OCI-LY1 (cell line): ENCODE data around the gene DOCK3.
"Not testable (repeated sequence)": the region's sequence is repeated elsewhere in the genome, so short reads cannot be mapped to it uniquely, and the experiment has no call there.

Experiments used
- H2AFZ ChIP-seq: fragments of 200-600 bp; sonication (generic), shearing (Covaris generic); 2 replicates; pipeline ENCODE4 v1.6.0; 2014; ENCODE audit warnings: antibody characterized with exemption, mild to moderate bottlenecking, low read length
- H3F3A ChIP-seq: fragments of 200-600 bp; sonication (generic), shearing (Covaris generic); 2 replicates; pipeline ENCODE4 v1.6.0; 2014; ENCODE audit warnings: mild to moderate bottlenecking, antibody characterized with exemption, low read length, moderate library complexity; ENCODE audit not compliant: insufficient read depth
- H3K27ac ChIP-seq: fragments of 200-600 bp; sonication (generic); 2 replicates; pipeline ENCODE4 v1.5.1; 2014; ENCODE audit warnings: low read length, mixed run types, mild to moderate bottlenecking, low read depth; ENCODE audit not compliant: poor library complexity, severe bottlenecking
- H3K27me3 ChIP-seq: fragments of 200-600 bp; sonication (generic); 2 replicates; pipeline ENCODE4 v1.6.0; 2014; ENCODE audit warnings: antibody characterized with exemption, mild to moderate bottlenecking, low read length, moderate library complexity; ENCODE audit not compliant: insufficient read depth
- H3K36me3 ChIP-seq: fragments of 200-600 bp; sonication (generic); 2 replicates; pipeline ENCODE4 v1.6.1; 2014; ENCODE audit warnings: mild to moderate bottlenecking, antibody characterized with exemption, low read length, moderate library complexity, mixed read lengths; ENCODE audit not compliant: insufficient read depth
- H3K4me1 ChIP-seq: fragments of 200-600 bp; sonication (generic); 2 replicates; pipeline ENCODE4 v1.5.1; 2014; ENCODE audit warnings: mild to moderate bottlenecking, low read length, moderate library complexity; ENCODE audit not compliant: insufficient read depth, severe bottlenecking
- H3K4me2 ChIP-seq: fragments of 200-600 bp; sonication (generic), shearing (Covaris generic); 2 replicates; pipeline ENCODE4 v1.6.1; 2014; ENCODE audit warnings: low read length
- H3K4me3 ChIP-seq: fragments of 200-600 bp; sonication (generic); 2 replicates; pipeline ENCODE4 v1.5.1; 2014; ENCODE audit warnings: low read length, low read depth, mild to moderate bottlenecking, mixed read lengths; ENCODE audit not compliant: poor library complexity, severe bottlenecking
- H3K79me2 ChIP-seq: fragments of 200-600 bp; shearing (Covaris generic); 2 replicates; pipeline ENCODE4 v1.6.1; 2016; ENCODE audit warnings: mixed run types, low read length, mixed read lengths; ENCODE audit not compliant: insufficient read depth
- H3K9ac ChIP-seq: fragments of 200-600 bp; sonication (generic), shearing (Covaris generic); 2 replicates; pipeline ENCODE4 v1.6.1; 2014; ENCODE audit warnings: mild to moderate bottlenecking, low read length, mixed read lengths
- H3K9me2 ChIP-seq: fragments of 200-600 bp; sonication (generic), shearing (Covaris generic); 2 replicates; pipeline ENCODE4 v1.6.1; 2014; ENCODE audit warnings: low read depth, mild to moderate bottlenecking, low read length, mixed read lengths
- H3K9me3 ChIP-seq: fragments of 200-600 bp; shearing (Covaris generic); 2 replicates; pipeline ENCODE4 v1.6.1; 2014; ENCODE audit warnings: low read length, mixed read lengths
- H4K20me1 ChIP-seq: fragments of 200-600 bp; sonication (generic), shearing (Covaris generic); 2 replicates; pipeline ENCODE4 v1.6.0; 2016; ENCODE audit warnings: mild to moderate bottlenecking, low read length; ENCODE audit not compliant: insufficient read depth
- EZH2 ChIP-seq: fragments of 200-600 bp; sonication (generic), shearing (Covaris generic); IDR thresholded peaks from 2 replicates; pipeline ENCODE4 v1.8.0; 2017; ENCODE audit warnings: borderline replicate concordance, mixed run types, mild to moderate bottlenecking, antibody characterized with exemption, low read length, moderate library complexity, mixed read lengths
- TF ChIP-seq, protein P1 (sequence below): fragments of 200-600 bp; sonication (generic), shearing (Covaris generic); IDR thresholded peaks from 2 replicates; pipeline ENCODE4 v1.5.1; 2017; ENCODE audit warnings: mild to moderate bottlenecking, antibody characterized with exemption, low read length, moderate library complexity, mixed read lengths

DOCK3 gene

DNA sequence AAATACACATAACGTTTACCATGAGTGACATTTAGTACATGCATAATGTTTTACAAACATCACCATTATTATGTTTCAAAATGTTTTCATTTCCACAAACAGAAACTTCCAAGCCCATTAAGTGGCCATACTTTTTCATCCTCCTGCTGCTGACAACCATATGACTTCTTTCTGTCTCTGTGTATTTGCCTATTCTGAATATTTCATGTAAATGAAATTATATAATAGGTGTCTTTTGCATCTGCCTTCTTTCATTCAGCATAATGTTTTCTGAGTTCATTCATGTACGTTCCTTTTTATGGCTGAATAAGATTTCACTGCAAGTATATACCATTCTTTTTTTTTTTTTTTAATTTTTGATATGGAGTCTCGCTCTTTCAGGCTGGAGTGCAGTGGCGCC is 209.0 kb downstream of the DOCK3 start:
- Histone ChIP-seq H3K27ac (no peak overlapping the region), H3K79me2 (no peaks in the 10 kb centered on the region), H3K9me2 (no peaks in the 10 kb centered on the region), H3K36me3 (no peaks in the 10 kb centered on the region), H3K27me3 (no peaks in the 10 kb centered on the region), H3K9ac (no peak overlapping the region), H4K20me1 (no peaks in the 10 kb centered on the region), H3K9me3 (no peaks in the 10 kb centered on the region), H3K4me1 (no peaks in the 10 kb centered on the region), H2AFZ (no peak overlapping the region), H3K4me3 (no peak overlapping the region), H3K4me2 (no peak overlapping the region), H3F3A (no peaks in the 10 kb centered on the region)
- TF ChIP-seq, protein P1, sequence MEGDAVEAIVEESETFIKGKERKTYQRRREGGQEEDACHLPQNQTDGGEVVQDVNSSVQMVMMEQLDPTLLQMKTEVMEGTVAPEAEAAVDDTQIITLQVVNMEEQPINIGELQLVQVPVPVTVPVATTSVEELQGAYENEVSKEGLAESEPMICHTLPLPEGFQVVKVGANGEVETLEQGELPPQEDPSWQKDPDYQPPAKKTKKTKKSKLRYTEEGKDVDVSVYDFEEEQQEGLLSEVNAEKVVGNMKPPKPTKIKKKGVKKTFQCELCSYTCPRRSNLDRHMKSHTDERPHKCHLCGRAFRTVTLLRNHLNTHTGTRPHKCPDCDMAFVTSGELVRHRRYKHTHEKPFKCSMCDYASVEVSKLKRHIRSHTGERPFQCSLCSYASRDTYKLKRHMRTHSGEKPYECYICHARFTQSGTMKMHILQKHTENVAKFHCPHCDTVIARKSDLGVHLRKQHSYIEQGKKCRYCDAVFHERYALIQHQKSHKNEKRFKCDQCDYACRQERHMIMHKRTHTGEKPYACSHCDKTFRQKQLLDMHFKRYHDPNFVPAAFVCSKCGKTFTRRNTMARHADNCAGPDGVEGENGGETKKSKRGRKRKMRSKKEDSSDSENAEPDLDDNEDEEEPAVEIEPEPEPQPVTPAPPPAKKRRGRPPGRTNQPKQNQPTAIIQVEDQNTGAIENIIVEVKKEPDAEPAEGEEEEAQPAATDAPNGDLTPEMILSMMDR: no peak
- no peak for TF ChIP-seq EZH2

GRCh38 chr3:50885070-50885850 is 210.5 kb downstream of the DOCK3 start:
- no peaks in the 10 kb centered on the region for H3K9me2 ChIP-seq
- no peak overlapping the region for H3K4me3 ChIP-seq
- H3K9me3 ChIP-seq: no peaks in the 10 kb centered on the region
- no peaks in the 10 kb centered on the region for H4K20me1 ChIP-seq
- no peaks in the 10 kb centered on the region for H3F3A ChIP-seq
- no peaks in the 10 kb centered on the region for H3K27me3 ChIP-seq
- H3K9ac ChIP-seq: no peak overlapping the region
- H3K27ac ChIP-seq: no peak overlapping the region
- no peak overlapping the region for H2AFZ ChIP-seq
- H3K4me2 ChIP-seq: no peak overlapping the region
- no peaks in the 10 kb centered on the region for H3K4me1 ChIP-seq
- H3K36me3 ChIP-seq: no peaks in the 10 kb centered on the region
- H3K79me2 ChIP-seq: no peaks in the 10 kb centered on the region
- TF ChIP-seq, protein P1: peak; percentile 12; the same call in 1 of the 2 replicates
- no peak for TF ChIP-seq EZH2

DNA sequence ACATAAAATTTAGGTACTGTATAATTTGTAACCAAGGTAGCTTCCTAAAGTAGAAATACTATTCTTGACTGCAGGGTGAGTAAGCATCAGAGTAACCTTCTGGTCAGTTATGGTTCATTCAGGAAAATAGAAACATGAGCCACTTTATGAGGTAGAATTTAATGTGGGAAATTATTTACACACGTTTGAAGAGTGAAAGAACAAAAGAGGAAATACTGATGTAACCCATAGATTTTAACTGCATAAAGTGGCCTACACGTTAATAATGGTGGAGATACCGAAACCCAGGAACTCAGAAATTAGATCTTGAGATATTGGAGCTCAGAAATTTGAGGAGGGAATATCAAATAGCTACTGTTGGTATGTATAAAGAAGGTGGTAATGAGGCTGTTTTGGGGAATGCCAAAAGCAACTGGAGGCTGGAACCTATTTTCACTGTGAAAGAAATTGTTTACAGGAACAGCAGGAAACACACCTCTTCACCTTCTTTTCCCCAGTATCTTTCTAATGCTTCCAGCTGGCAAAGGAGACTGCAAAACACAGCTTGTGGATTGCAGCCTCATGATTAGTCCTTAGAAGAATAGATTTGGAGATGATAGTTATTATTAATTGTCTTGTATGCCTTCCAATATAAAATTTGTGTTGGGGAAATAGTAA is 216.1 kb downstream of the DOCK3 start:
- Histone ChIP-seq H2AFZ (no peak overlapping the region), H3K36me3 (no peaks in the 10 kb centered on the region), H3F3A (no peaks in the 10 kb centered on the region), H3K4me3 (no peak overlapping the region), H3K9me2 (no peaks in the 10 kb centered on the region), H3K9me3 (no peaks in the 10 kb centered on the region), H3K27ac (no peak overlapping the region), H3K4me1 (no peaks in the 10 kb centered on the region), H3K79me2 (no peaks in the 10 kb centered on the region), H3K27me3 (no peaks in the 10 kb centered on the region; the same call in 1 of the 2 replicates), H3K4me2 (no peak overlapping the region), H4K20me1 (no peaks in the 10 kb centered on the region), H3K9ac (no peak overlapping the region)
- TF ChIP-seq EZH2: no peak
- TF ChIP-seq, protein P1: no peak

GRCh38 chr3:50901097-50901496 is 226.4 kb downstream of the DOCK3 start:
- not testable (repeated sequence) for H3K36me3 ChIP-seq, H3K9me3 ChIP-seq, H3K27ac ChIP-seq, H3K4me1 ChIP-seq, H2AFZ ChIP-seq, H3K79me2 ChIP-seq, H3F3A ChIP-seq, H3K27me3 ChIP-seq, H3K9ac ChIP-seq, H3K4me3 ChIP-seq, H4K20me1 ChIP-seq, H3K9me2 ChIP-seq, H3K4me2 ChIP-seq
